Transverse colon (tissue), 4 donors: Measurements from ENCODE around the gene CD82. TPM values are rescaled to one million over a fixed set of nuclear protein-coding genes. Genes with fewer than 3 reads are reported as not detected.

Experiments used
- DNase-seq: peaks from one replicate; pipeline ENCODE4 v3.0.0-alpha.2; 2019
- H3K27ac ChIP-seq, 4 donors: fragments of 200-600 bp; sonication (generic); 2 replicates each; pipeline ENCODE4 v1.5.1; 2016 to 2018; ENCODE audit warnings: inconsistent platforms in 4 of 4
- H3K27me3 ChIP-seq: fragments of 200-600 bp; sonication (generic); 2 replicates; pipeline ENCODE4 v1.5.1; 2017; ENCODE audit warnings: inconsistent platforms
- H3K36me3 ChIP-seq, 4 donors: fragments of 200-600 bp; sonication (generic); 2 replicates each; pipeline ENCODE4 v1.5.1; 2017 to 2019; ENCODE audit warnings: inconsistent platforms in 4 of 4
- H3K4me1 ChIP-seq, 4 donors: fragments of 200-600 bp; sonication (generic); 2 replicates each; pipeline ENCODE4 v1.5.1; 2017 to 2020; ENCODE audit warnings: inconsistent platforms in 4 of 4
- H3K4me3 ChIP-seq, 4 donors: fragments of 200-600 bp; sonication (generic); 1 replicate in 1 of 4; 2 replicates in 3 of 4; pipeline versions ENCODE4 v1.5.1 to v1.6.1; 2017 to 2019; ENCODE audit warnings: inconsistent platforms in 4 of 4
- H3K9me3 ChIP-seq, 2 donors: fragments of 200-600 bp; sonication (generic); 2 replicates each; pipeline ENCODE4 v1.5.1; 2017 to 2019; ENCODE audit warnings: inconsistent platforms in 2 of 2
- EP300 ChIP-seq: sonication (generic); formaldehyde crosslinking; IDR thresholded peaks from one replicate; pipeline ENCODE4 v1.6.1; 2017; ENCODE audit warnings: antibody characterized with exemption, low read depth
- POLR2A ChIP-seq: fragments of 450-650 bp; IDR thresholded peaks from one replicate; pipeline ENCODE4 v1.6.1; 2016; ENCODE audit warnings: antibody characterized with exemption, mild to moderate bottlenecking, moderate library complexity
- POLR2AphosphoS5 ChIP-seq, 3 donors: sonication (generic); formaldehyde crosslinking; IDR thresholded peaks; one replicate each; pipeline ENCODE4 v1.6.1; 2016; ENCODE audit warnings: antibody characterized with exemption in 3 of 3
- WGBS, 2 donors: methylation state at CpG; one replicate each; pipeline ENCODE4 v1.1.5; 2018; ENCODE audit warnings: low coverage in 1 of 2; 5-methylcytosine and 5-hydroxymethylcytosine counted together
- in situ Hi-C, 4 donors: fragments of 200-750 bp; cut with MboI; loops; one replicate each; pipeline versions ENCODE4 v1.15.0 to v1.15.1; 2017; ENCODE audit warnings: low sequenced_read_pairs in 3 of 4, low pct_ligation_motif_present in 1 of 4, low pct_unique_long_range_greater_than_20kb in 1 of 4
- intact Hi-C: fragments of 100-400 bp; cut with DNase I; formaldehyde crosslinking; loops from one replicate; pipeline ENCODE4 v1.15.1; 2023; ENCODE audit warnings: low total_unique reads
- total RNA-seq, 4 donors: library from RNA; depleted of rRNA; stranded (reverse); fragments of >200 nt; gene quantifications; one replicate each; pipeline ENCODE4 v1.1.0, GENCODE V29; 2016
- TF ChIP-seq, protein P1 (sequence below), 5 experiments: fragments of 200-600 bp in 3 of 5; fragments of 450-650 bp in 2 of 5; sonication (generic) in 3 of 5; IDR thresholded peaks; 1 replicate in 2 of 5; 2 replicates in 3 of 5; pipeline ENCODE4 v1.5.1; 2016 to 2017; ENCODE audit warnings: antibody characterized with exemption in 5 of 5, inconsistent platforms in 3 of 5, mild to moderate bottlenecking in 2 of 5, moderate library complexity in 1 of 5

Gene CD82
- total RNA-seq, 4 donors from 2014 or later: 7.9 to 23.1 (median 14.0) TPM

GRCh38 chr11:44583353-44583669, 17.8 kb downstream of the CD82 start:
- Histone ChIP-seq H3K27me3 (no peaks in the 10 kb centered on the region), H3K4me3 (no peak overlapping the region), H3K27ac (no peak overlapping the region), H3K4me1 (peaks cover 3 to 17% (median 9%) of the 10 kb centered on the region in 4 donors), H3K36me3 (no peaks in the 10 kb centered on the region), H3K9me3 (no peaks in the 10 kb centered on the region)
- WGBS, 2 donors: 100% methylated on average over 2 of the region's 2 CpGs; no CpG with 5 or more reads in 1 of the 2 donors
- TF ChIP-seq, protein P1, sequence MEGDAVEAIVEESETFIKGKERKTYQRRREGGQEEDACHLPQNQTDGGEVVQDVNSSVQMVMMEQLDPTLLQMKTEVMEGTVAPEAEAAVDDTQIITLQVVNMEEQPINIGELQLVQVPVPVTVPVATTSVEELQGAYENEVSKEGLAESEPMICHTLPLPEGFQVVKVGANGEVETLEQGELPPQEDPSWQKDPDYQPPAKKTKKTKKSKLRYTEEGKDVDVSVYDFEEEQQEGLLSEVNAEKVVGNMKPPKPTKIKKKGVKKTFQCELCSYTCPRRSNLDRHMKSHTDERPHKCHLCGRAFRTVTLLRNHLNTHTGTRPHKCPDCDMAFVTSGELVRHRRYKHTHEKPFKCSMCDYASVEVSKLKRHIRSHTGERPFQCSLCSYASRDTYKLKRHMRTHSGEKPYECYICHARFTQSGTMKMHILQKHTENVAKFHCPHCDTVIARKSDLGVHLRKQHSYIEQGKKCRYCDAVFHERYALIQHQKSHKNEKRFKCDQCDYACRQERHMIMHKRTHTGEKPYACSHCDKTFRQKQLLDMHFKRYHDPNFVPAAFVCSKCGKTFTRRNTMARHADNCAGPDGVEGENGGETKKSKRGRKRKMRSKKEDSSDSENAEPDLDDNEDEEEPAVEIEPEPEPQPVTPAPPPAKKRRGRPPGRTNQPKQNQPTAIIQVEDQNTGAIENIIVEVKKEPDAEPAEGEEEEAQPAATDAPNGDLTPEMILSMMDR (IDR thresholded peaks at IDR 0.05): no peak
- TF ChIP-seq POLR2A (no peak), EP300 (no peak), POLR2AphosphoS5 (IDR thresholded peaks at IDR 0.05) (no peak)
- no peak for DNase-seq
- in situ Hi-C loops (no loop called here), intact Hi-C loops (no loop called here)

DNA sequence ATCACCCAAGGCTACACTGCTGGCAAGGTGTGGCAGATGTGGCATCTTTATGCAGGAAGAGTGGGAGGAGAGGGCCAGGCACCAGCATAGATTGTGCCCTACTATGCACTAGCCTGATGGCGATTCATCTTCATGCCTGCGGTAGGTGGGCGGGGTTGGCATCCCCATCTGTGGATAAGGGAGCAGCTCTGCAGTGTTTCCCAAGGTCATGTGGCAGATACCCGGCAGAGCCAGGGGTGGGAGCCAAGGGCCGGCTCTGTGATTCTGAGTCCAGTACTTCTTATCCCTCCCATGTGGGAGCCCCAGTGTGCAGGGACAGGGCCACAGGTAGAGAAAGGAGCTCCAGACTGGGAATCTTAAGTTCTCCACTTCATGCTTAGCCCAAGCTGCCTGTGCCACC, 20.0 kb downstream of the CD82 start:
- WGBS, 2 donors: 74% methylated on average over 5 of the region's 5 CpGs; no CpG with 5 or more reads in 1 of the 2 donors
- intact Hi-C loops: no loop called here
- Histone ChIP-seq H3K4me1 (peaks cover 5 to 17% (median 10%) of the 10 kb centered on the region in 4 donors), H3K9me3 (no peaks in the 10 kb centered on the region), H3K27me3 (no peaks in the 10 kb centered on the region), H3K4me3 (no peak overlapping the region), H3K27ac (no peak overlapping the region), H3K36me3 (no peaks in the 10 kb centered on the region)
- TF ChIP-seq, protein P1 (IDR thresholded peaks at IDR 0.05): no peak
- TF ChIP-seq POLR2A (no peak), EP300 (no peak), POLR2AphosphoS5 (IDR thresholded peaks at IDR 0.05) (no peak)
- DNase-seq: no peak
- in situ Hi-C loops: no loop called here

DNA sequence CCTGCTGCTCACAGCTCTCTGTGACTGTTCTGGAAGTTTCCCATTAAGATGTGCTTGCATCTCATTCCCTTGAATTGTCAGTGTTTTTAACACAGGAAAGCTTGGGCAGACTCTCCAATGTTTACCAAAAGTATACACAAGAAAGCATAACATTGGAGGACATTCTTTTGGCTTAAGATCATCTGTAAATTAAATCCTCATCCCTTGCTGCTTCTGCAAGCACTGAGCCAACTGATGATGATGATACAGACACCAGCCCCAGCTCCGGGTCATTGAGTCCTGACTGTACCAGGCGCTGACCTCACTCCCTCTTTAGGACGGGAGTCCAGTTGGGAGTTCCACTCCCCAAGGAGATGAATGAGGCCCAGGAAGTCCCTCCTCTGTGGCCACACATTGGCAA, 23.8 kb downstream of the CD82 start:
- Histone ChIP-seq H3K4me3 (no peak overlapping the region), H3K9me3 (no peaks in the 10 kb centered on the region), H3K27ac (peak overlapping the region; percentile 48 to 75 (median 52)), H3K36me3 (no peaks in the 10 kb centered on the region), H3K4me1 (peaks cover 15 to 29% (median 26%) of the 10 kb centered on the region in 4 donors), H3K27me3 (no peaks in the 10 kb centered on the region)
- in situ Hi-C loops: no loop called here
- DNase-seq: no peak
- intact Hi-C loops: no loop called here
- TF ChIP-seq EP300: no peak
- peak in 2 of 3 donors; percentile 21 to 54 for TF ChIP-seq POLR2AphosphoS5 (IDR thresholded peaks at IDR 0.05)
- 64% methylated on average over 3 of the region's 3 CpGs; no CpG with 5 or more reads in 1 of the 2 donors for WGBS, 2 donors

DNA sequence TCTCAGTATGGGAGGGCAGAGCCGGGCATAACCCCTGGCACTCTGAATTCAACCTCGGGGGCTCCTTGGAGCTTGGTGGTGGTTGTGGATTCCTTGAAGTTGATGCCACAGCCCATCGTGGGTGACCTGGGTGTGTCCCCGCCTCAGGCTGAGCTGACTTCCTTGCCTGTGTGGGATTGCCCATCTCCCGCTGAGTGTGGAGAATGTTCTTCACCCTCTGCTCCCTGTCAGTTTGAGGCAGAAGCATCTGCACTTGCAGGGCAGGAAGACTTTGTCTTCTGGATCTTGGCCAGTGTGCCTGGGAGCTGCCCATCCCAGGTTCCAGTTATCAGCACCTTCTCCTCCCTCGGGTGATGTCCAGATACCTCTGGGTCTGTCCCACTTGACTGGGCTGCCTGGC, 25.3 kb downstream of the CD82 start:
- DNase-seq: no peak
- in situ Hi-C loops (no loop called here), intact Hi-C loops (no loop called here)
- H3K27ac ChIP-seq: peak overlapping the region; percentile 59 to 88 (median 77)
- no peak for TF ChIP-seq EP300
- TF ChIP-seq, protein P1 (IDR thresholded peaks at IDR 0.05): no peak
- TF ChIP-seq POLR2AphosphoS5 (IDR thresholded peaks at IDR 0.05): no peak
- no peak for TF ChIP-seq POLR2A
- no peaks in the 10 kb centered on the region for H3K9me3 ChIP-seq
- H3K36me3 ChIP-seq: no peaks in the 10 kb centered on the region
- no peaks in the 10 kb centered on the region for H3K27me3 ChIP-seq
- no peak overlapping the region for H3K4me3 ChIP-seq
- peaks cover 10 to 25% (median 16%) of the 10 kb centered on the region in 4 donors for H3K4me1 ChIP-seq
- WGBS, 2 donors: 64% methylated on average over 6 of the region's 6 CpGs; no CpG with 5 or more reads in 1 of the 2 donors

DNA sequence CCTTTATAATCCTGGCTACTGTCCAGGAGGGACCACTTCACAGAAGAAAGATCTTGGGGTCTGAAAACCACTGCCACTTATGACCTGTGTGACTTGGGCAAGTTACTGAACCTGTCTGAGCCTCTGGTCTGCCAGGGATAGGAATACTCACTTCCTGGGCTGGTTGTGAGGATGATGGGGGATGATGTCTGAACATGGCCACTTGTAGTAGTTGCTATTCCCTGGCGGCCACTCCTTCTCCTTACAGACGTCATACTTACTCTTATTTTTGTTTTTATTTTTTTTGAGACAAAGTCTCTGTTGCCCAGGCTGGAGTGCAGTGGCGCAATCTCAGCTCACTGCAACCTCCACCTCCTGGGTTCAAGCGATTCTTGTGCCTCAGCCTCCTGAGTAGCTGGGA, 26.1 kb downstream of the CD82 start:
- intact Hi-C loops (no loop called here), in situ Hi-C loops (no loop called here)
- Histone ChIP-seq H3K36me3 (no peaks in the 10 kb centered on the region), H3K27ac (peak overlapping the region; percentile 59 to 88 (median 77)), H3K9me3 (no peaks in the 10 kb centered on the region), H3K4me3 (no peak overlapping the region), H3K27me3 (no peaks in the 10 kb centered on the region), H3K4me1 (peaks cover 18 to 33% (median 24%) of the 10 kb centered on the region in 4 donors)
- WGBS, 2 donors: 86 to 100% methylated on average over 1 to 4 of the region's 4 CpGs
- TF ChIP-seq POLR2AphosphoS5 (IDR thresholded peaks at IDR 0.05): no peak
- TF ChIP-seq, protein P1 (IDR thresholded peaks at IDR 0.05): no peak
- TF ChIP-seq POLR2A: no peak
- no peak for TF ChIP-seq EP300
- no peak for DNase-seq
